ENCODE results near the gene PLIN1. TPM values are rescaled to one million over a fixed set of nuclear protein-coding genes. Genes with fewer than 3 reads are reported as not detected.

PLIN1 gene
- total RNA-seq, 1 experiment from 2014 or later = 0.30 TPM

GRCh38 chr15:89646416-89647141, 32.6 kb downstream of the PLIN1 start:
- ChIA-PET CTCF (no interaction called here), POLR2A (ENCODE audit: low non-redundant PET) (no interaction called here)
- Histone ChIP-seq H3K27me3 (replicated peaks; ENCODE audit: insufficient read depth, low read depth, low read length, poor library complexity) (no peaks in the 10 kb centered on the region), H3K9me3 (ENCODE audit: low read depth, low read length, poor library complexity, severe bottlenecking) (no peaks in the 10 kb centered on the region), H3K4me3 (ENCODE audit: low read depth, low read length, poor library complexity, severe bottlenecking) (no peak overlapping the region), H3K36me3 (ENCODE audit: insufficient read depth, low read length, poor library complexity, severe bottlenecking) (no peaks in the 10 kb centered on the region), H3K4me1 (ENCODE audit: insufficient read depth, low read length, poor library complexity, severe bottlenecking) (no peaks in the 10 kb centered on the region), H3K27ac (ENCODE audit: low read depth, low read length, poor library complexity, severe bottlenecking) (no peak overlapping the region)
- DNase-seq (ENCODE audit: low spot score) = no peak
- intact Hi-C loops (cut with micrococcal nuclease; ENCODE audit: unreplicated experiment) = no loop called here
- TF ChIP-seq CTCF (conservative IDR thresholded peaks at IDR 0.05; ENCODE audit: low read depth, low read length) = no peak
- no peak for TF ChIP-seq EZH2 (IDR thresholded peaks at IDR 0.05; ENCODE audit: borderline replicate concordance, low read depth, low read length, poor library complexity, severe bottlenecking)
- BruUV-seq (replicated peaks) = no TSS peak

GRCh38 chr15:89645680-89646079, 33.5 kb downstream of the PLIN1 start:
- no peak overlapping the region for H3K27ac ChIP-seq (ENCODE audit: low read depth, low read length, poor library complexity, severe bottlenecking)
- POLR2A ChIA-PET (ENCODE audit: low non-redundant PET) = no interaction called here
- intact Hi-C loops (cut with micrococcal nuclease; ENCODE audit: unreplicated experiment) = no loop called here
- H3K4me1 ChIP-seq (ENCODE audit: insufficient read depth, low read length, poor library complexity, severe bottlenecking) = no peaks in the 10 kb centered on the region
- DNase-seq (ENCODE audit: low spot score) = no peak
- CTCF ChIA-PET = interaction anchor here (0.6 kb wide), 2 partner anchors 233 to 499 kb away, joined by 4 to 5 read pairs; no protein-coding TSS in a partner anchor
- TF ChIP-seq EZH2 (IDR thresholded peaks at IDR 0.05; ENCODE audit: borderline replicate concordance, low read depth, low read length, poor library complexity, severe bottlenecking) = no peak
- TF ChIP-seq CTCF (conservative IDR thresholded peaks at IDR 0.05; ENCODE audit: low read depth, low read length) = no peak
- H3K4me3 ChIP-seq (ENCODE audit: low read depth, low read length, poor library complexity, severe bottlenecking) = no peak overlapping the region
- no peaks in the 10 kb centered on the region for H3K9me3 ChIP-seq (ENCODE audit: low read depth, low read length, poor library complexity, severe bottlenecking)
- no peaks in the 10 kb centered on the region for H3K36me3 ChIP-seq (ENCODE audit: insufficient read depth, low read length, poor library complexity, severe bottlenecking)
- H3K27me3 ChIP-seq (replicated peaks; ENCODE audit: insufficient read depth, low read depth, low read length, poor library complexity) = no peaks in the 10 kb centered on the region
- BruUV-seq (replicated peaks) = no TSS peak

- POLR2A ChIA-PET (ENCODE audit: low non-redundant PET) = no interaction called here
- CTCF ChIA-PET = interaction anchor here (0.5 kb wide), 1 partner anchor 430 kb away, joined by 3 read pairs; no protein-coding TSS in a partner anchor
These were observed 37.1 kb downstream of the PLIN1 start for GRCh38 chr15:89642106-89642505.

More at GRCh38 chr15:89642106-89642505, 37.1 kb downstream of the PLIN1 start:
- Histone ChIP-seq H3K27me3 (replicated peaks; ENCODE audit: insufficient read depth, low read depth, low read length, poor library complexity) (no peaks in the 10 kb centered on the region), H3K4me1 (ENCODE audit: insufficient read depth, low read length, poor library complexity, severe bottlenecking) (no peaks in the 10 kb centered on the region), H3K27ac (ENCODE audit: low read depth, low read length, poor library complexity, severe bottlenecking) (no peak overlapping the region), H3K9me3 (ENCODE audit: low read depth, low read length, poor library complexity, severe bottlenecking) (no peaks in the 10 kb centered on the region), H3K4me3 (ENCODE audit: low read depth, low read length, poor library complexity, severe bottlenecking) (no peak overlapping the region), H3K36me3 (ENCODE audit: insufficient read depth, low read length, poor library complexity, severe bottlenecking) (no peaks in the 10 kb centered on the region)
- no peak for TF ChIP-seq EZH2 (IDR thresholded peaks at IDR 0.05; ENCODE audit: borderline replicate concordance, low read depth, low read length, poor library complexity, severe bottlenecking)
- TF ChIP-seq CTCF (conservative IDR thresholded peaks at IDR 0.05; ENCODE audit: low read depth, low read length) = no peak
- intact Hi-C loops (cut with micrococcal nuclease; ENCODE audit: unreplicated experiment) = no loop called here
- no peak for DNase-seq (ENCODE audit: low spot score)
- no TSS peak for BruUV-seq (replicated peaks)
